Transverse colon (tissue), 4 donors: ENCODE data around the gene C4orf51.

ENCODE experiments used
- CTCF ChIP-seq, 5 experiments: fragments of 200-600 bp in 3 of 5; fragments of 450-650 bp in 2 of 5; sonication (generic) in 3 of 5; IDR thresholded peaks; 1 replicate in 2 of 5; 2 replicates in 3 of 5; pipeline ENCODE4 v1.5.1; 2016 to 2017; ENCODE audit warnings: antibody characterized with exemption in 5 of 5, inconsistent platforms in 3 of 5, mild to moderate bottlenecking in 2 of 5, moderate library complexity in 1 of 5
- POLR2AphosphoS5 ChIP-seq, 3 donors: sonication (generic); formaldehyde crosslinking; IDR thresholded peaks; one replicate each; pipeline ENCODE4 v1.6.1; 2016; ENCODE audit warnings: antibody characterized with exemption in 3 of 3

- TF ChIP-seq CTCF (IDR thresholded peaks at IDR 0.05) (no peak), POLR2AphosphoS5 (IDR thresholded peaks at IDR 0.05) (no peak)
These were observed 43.4 kb downstream of the C4orf51 start for GRCh38 chr4:145723336-145723735.
